ENCODE data around the gene TRMT2B.
"Not testable (repeated sequence)": the region's sequence is repeated elsewhere in the genome, so short reads cannot be mapped to it uniquely, and the experiment has no call there.

The TRMT2B gene

GRCh38 chrX:101040197-101040596, 11.7 kb downstream of the TRMT2B start:
- TF ChIP-seq CTCF (conservative IDR thresholded peaks at IDR 0.05; ENCODE audit: low read depth, low read length): no peak
- no peak overlapping the region for H3K4me3 ChIP-seq (ENCODE audit: low read length)
- DNase-seq (ENCODE audit: low read depth): no peak

- no peak for TF ChIP-seq CTCF (conservative IDR thresholded peaks at IDR 0.05; ENCODE audit: low read depth, low read length)
- H3K4me3 ChIP-seq (ENCODE audit: low read length): no peak overlapping the region
- DNase-seq (ENCODE audit: low read depth): no peak
Observed at GRCh38 chrX:101037231-101037630, 14.7 kb downstream of the TRMT2B start.

DNA sequence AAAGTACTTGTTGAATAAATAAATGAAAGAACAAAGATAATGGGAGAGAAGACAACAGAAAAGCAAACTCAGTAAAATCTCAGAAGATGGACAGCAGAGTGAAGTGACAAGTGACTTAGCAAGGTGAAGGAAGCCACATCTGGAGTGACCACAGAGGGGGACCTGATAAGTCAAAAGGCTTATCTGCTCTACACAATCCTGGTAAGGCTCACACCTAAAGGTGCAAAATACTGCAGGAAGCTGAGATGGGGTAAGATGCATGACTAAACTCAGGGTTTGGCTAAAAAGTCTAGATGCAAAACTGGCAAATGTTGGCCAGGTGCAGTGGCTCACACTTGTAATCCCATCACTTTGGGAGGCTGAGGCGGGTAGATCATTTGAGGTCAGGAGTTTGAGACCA, 22.2 kb downstream of the TRMT2B start:
- H3K4me3 ChIP-seq (ENCODE audit: low read length): no peak overlapping the region
- DNase-seq (ENCODE audit: low read depth): no peak
- TF ChIP-seq CTCF (conservative IDR thresholded peaks at IDR 0.05; ENCODE audit: low read depth, low read length): no peak

DNA sequence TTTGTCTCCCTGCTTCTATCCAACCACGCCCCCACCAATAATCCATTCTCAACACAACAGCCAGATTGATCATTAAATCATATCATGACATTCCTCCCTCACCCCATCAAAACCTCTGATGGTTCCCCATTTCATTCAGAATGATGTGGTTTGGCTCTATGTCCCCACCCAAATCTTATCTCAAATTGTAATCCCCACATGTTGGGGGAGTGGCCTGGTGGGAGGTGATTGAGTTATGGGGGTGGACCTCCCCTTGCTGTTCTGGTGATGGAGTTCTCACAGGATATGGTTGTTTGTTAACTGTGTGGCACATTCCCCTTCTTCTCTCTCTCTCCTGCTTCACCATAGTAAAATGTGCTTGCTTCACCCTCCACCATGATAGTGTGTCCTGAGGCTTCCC, 23.3 kb downstream of the TRMT2B start:
- H3K4me3 ChIP-seq (ENCODE audit: low read length): no peak overlapping the region
- no peak for DNase-seq (ENCODE audit: low read depth)
- TF ChIP-seq CTCF (conservative IDR thresholded peaks at IDR 0.05; ENCODE audit: low read depth, low read length): no peak

DNA sequence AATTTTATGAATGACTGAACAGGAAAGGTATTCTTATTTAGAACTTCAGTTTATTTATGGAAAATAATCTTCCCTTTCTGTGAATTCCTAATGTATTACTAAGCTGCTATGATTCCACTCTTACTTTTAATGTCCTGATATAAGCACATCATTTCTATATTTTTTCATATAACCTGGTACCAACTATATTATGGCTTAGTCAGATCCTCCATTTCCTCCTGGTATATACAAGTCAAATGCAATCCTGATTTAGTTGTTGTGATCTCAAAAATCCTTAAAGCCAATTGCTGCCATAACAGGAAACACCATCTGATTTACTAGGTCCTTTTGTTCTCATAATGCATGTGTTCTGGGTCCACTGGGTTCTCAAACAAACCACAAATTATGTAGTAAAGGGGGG, 26.8 kb downstream of the TRMT2B start:
- DNase-seq (ENCODE audit: low read depth): no peak
- no peak overlapping the region for H3K4me3 ChIP-seq (ENCODE audit: low read length)
- no peak for TF ChIP-seq CTCF (conservative IDR thresholded peaks at IDR 0.05; ENCODE audit: low read depth, low read length)

DNA sequence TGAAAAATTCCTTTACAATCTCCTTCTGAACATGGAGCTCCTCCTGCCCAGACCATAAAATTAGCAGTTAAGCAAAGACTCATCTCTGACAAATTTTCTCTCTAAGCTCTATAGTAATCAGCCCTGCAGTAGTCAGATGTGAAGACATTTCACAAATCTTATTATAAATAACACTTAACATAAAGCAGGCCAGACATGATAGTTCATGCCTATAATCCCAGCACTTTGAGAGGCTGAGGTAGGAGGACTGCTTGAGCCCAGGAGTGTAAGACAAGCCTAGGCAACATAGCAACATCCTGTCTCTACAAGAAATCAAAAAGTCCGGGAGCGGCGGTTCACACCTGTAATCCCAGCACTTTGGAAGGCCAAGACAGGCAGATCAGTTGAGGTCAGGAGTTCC, 29.9 kb downstream of the TRMT2B start:
- no peak overlapping the region for H3K4me3 ChIP-seq (ENCODE audit: low read length)
- DNase-seq (ENCODE audit: low read depth): no peak
- no peak for TF ChIP-seq CTCF (conservative IDR thresholded peaks at IDR 0.05; ENCODE audit: low read depth, low read length)

DNA sequence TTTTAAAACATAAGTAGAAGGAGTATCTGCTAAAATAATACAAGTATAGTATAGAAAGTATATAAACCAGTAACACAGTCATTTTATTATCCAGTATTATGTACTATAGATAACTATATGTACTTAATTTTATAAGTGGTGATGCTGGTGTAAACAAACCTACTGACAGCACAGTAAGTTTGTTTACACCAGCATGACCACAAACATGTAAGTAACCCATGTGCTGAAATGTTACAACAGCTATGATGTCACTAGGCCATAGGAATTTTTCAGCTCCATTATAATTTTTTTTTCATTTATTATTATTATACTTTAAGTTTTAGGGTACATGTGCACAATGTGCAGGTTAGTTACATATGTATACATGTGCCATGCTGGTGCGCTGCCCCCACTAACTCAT, 39.9 kb downstream of the TRMT2B start:
- DNase-seq (ENCODE audit: low read depth); H3K4me3 ChIP-seq (ENCODE audit: low read length): not testable (repeated sequence)

DNA sequence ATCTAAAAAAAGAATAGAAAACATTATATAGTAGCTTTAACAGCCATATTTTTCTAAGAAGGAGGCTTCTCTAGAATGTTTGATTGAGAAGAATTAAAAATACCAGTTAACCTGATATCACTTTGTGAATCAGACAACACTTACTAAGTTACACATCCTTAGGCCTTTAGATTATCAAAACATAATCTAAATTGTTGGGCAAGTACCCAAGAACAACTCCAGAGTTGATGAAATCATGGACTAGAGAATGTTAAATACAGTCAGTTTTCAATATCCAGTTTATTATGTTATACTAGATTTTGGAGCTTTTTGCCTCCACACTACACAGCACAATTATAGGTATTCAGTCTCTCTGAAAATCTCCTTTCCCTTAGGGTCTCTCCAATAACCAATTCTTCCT, 42.8 kb downstream of the TRMT2B start:
- no peak for DNase-seq (ENCODE audit: low read depth)
- H3K4me3 ChIP-seq (ENCODE audit: low read length): no peak overlapping the region
- no peak for TF ChIP-seq CTCF (conservative IDR thresholded peaks at IDR 0.05; ENCODE audit: low read depth, low read length)

Data from retinal pigment epithelial cell (primary cell).